WERI-Rb-1 (cell line): ENCODE measurements around the gene TAB3.

Source experiments
- DNase-seq: peaks from one replicate; pipeline ENCODE4 v3.0.0-alpha.2; 2020
- H3K27ac ChIP-seq: fragments of 250-450 bp; sonication (Bioruptor Pico); 2 replicates; pipeline ENCODE4 v1.5.1; 2020; ENCODE audit warnings: mild to moderate bottlenecking, moderate library complexity
- H3K27me3 ChIP-seq: fragments of 250-450 bp; sonication (Bioruptor Pico); 2 replicates; pipeline ENCODE4 v1.5.1; 2021; ENCODE audit warnings: mild to moderate bottlenecking, low read depth, moderate library complexity; ENCODE audit not compliant: insufficient read depth, severe bottlenecking
- H3K36me3 ChIP-seq: fragments of 250-450 bp; sonication (Bioruptor Pico); 2 replicates; pipeline ENCODE4 v1.5.1; 2020; ENCODE audit warnings: mild to moderate bottlenecking, moderate library complexity
- H3K4me3 ChIP-seq: 2 replicates; pipeline ENCODE4 v1.5.1; 2011; ENCODE audit warnings: low read depth, mild to moderate bottlenecking, control low read depth, low read length
- H3K9me3 ChIP-seq: fragments of 250-450 bp; sonication (Bioruptor Pico); 2 replicates; pipeline ENCODE4 v1.5.1; 2021; ENCODE audit warnings: mild to moderate bottlenecking, moderate library complexity; ENCODE audit not compliant: severe bottlenecking
- CTCF ChIP-seq: IDR thresholded peaks from 2 replicates; pipeline ENCODE4 v1.5.1; 2011; ENCODE audit warnings: low read depth, mild to moderate bottlenecking, control low read depth, inconsistent platforms, low read length

Gene TAB3

GRCh38 chrX:30791296-30792278 is 97.5 kb downstream of the TAB3 start:
- no peak for TF ChIP-seq CTCF
- Histone ChIP-seq H3K27me3 (no peaks in the 10 kb centered on the region), H3K9me3 (no peaks in the 10 kb centered on the region)

GRCh38 chrX:30787012-30787411 is 102.0 kb downstream of the TAB3 start:
- DNase-seq: no peak
- Histone ChIP-seq H3K27ac (no peak overlapping the region), H3K27me3 (no peaks in the 10 kb centered on the region), H3K9me3 (no peaks in the 10 kb centered on the region), H3K36me3 (no peaks in the 10 kb centered on the region), H3K4me3 (no peak overlapping the region)
- no peak for TF ChIP-seq CTCF

More at GRCh38 chrX:30791296-30792278, 97.5 kb downstream of the TAB3 start:
- H3K27ac ChIP-seq: no peak overlapping the region
- DNase-seq: no peak
- H3K4me3 ChIP-seq: no peak overlapping the region
- no peaks in the 10 kb centered on the region for H3K36me3 ChIP-seq

GRCh38 chrX:30786374-30786773 is 102.7 kb downstream of the TAB3 start:
- H3K27me3 ChIP-seq: no peaks in the 10 kb centered on the region
- DNase-seq: no peak
- H3K27ac ChIP-seq: no peak overlapping the region
- no peaks in the 10 kb centered on the region for H3K9me3 ChIP-seq
- no peak overlapping the region for H3K4me3 ChIP-seq
- TF ChIP-seq CTCF: no peak
- no peaks in the 10 kb centered on the region for H3K36me3 ChIP-seq

- DNase-seq: no peak
- no peak for TF ChIP-seq CTCF
- Histone ChIP-seq H3K4me3 (no peak overlapping the region), H3K27ac (no peak overlapping the region), H3K9me3 (no peaks in the 10 kb centered on the region), H3K27me3 (no peaks in the 10 kb centered on the region), H3K36me3 (no peaks in the 10 kb centered on the region)
These were observed 107.2 kb downstream of the TAB3 start for GRCh38 chrX:30781711-30782444.

GRCh38 chrX:30779453-30780030 is 109.5 kb downstream of the TAB3 start:
- Histone ChIP-seq H3K9me3 (no peaks in the 10 kb centered on the region), H3K36me3 (no peaks in the 10 kb centered on the region), H3K27me3 (no peaks in the 10 kb centered on the region), H3K27ac (no peak overlapping the region), H3K4me3 (no peak overlapping the region)
- DNase-seq: no peak
- TF ChIP-seq CTCF: no peak
